ENCODE results near the gene DAB1.
"Not testable (repeated sequence)": the region's sequence is repeated elsewhere in the genome, so short reads cannot be mapped to it uniquely, and the experiment has no call there.

DAB1 gene

GRCh38 chr1:57357462-57357861 is 66.4 kb downstream of the DAB1 start:
- ATAC-seq = no peak

GRCh38 chr1:57353654-57354053 is 70.2 kb downstream of the DAB1 start:
- no peak for ATAC-seq

GRCh38 chr1:57350610-57351009 is 73.2 kb downstream of the DAB1 start:
- no peak for ATAC-seq

- no peak for ATAC-seq
Measured at GRCh38 chr1:57348921-57349320, 74.9 kb downstream of the DAB1 start.

GRCh38 chr1:57345916-57346315 is 77.9 kb downstream of the DAB1 start:
- no peak for ATAC-seq

GRCh38 chr1:57344265-57344664 is 79.6 kb downstream of the DAB1 start:
- no peak for ATAC-seq

GRCh38 chr1:57343298-57343915 is 80.5 kb downstream of the DAB1 start:
- not testable (repeated sequence) for ATAC-seq

GRCh38 chr1:57341721-57342120 is 82.1 kb downstream of the DAB1 start:
- no peak for ATAC-seq

GRCh38 chr1:57340334-57341070 is 83.4 kb downstream of the DAB1 start:
- ATAC-seq = no peak

- ATAC-seq = no peak
Measured at GRCh38 chr1:57337623-57338022, 86.2 kb downstream of the DAB1 start.

GRCh38 chr1:57336793-57337192 is 87.1 kb downstream of the DAB1 start:
- ATAC-seq = no peak

- no peak for ATAC-seq
Measured at GRCh38 chr1:57331620-57332019, 92.2 kb downstream of the DAB1 start.

- ATAC-seq = no peak
Measured at GRCh38 chr1:57329937-57330336, 93.9 kb downstream of the DAB1 start.

GRCh38 chr1:57329001-57329527 is 94.8 kb downstream of the DAB1 start:
- ATAC-seq = no peak

- ATAC-seq = no peak
Measured at GRCh38 chr1:57327946-57328345, 95.9 kb downstream of the DAB1 start.

- ATAC-seq = no peak
Measured at GRCh38 chr1:57327336-57327735, 96.5 kb downstream of the DAB1 start.

GRCh38 chr1:57325536-57325935 is 98.3 kb downstream of the DAB1 start:
- no peak for ATAC-seq

- ATAC-seq = no peak
Measured at GRCh38 chr1:57325117-57325516, 98.7 kb downstream of the DAB1 start.

GRCh38 chr1:57324388-57324787 is 99.5 kb downstream of the DAB1 start:
- ATAC-seq = no peak

GRCh38 chr1:57321776-57322175 is 102.1 kb downstream of the DAB1 start:
- ATAC-seq = no peak

- no peak for ATAC-seq
Measured at GRCh38 chr1:57319791-57320190, 104.1 kb downstream of the DAB1 start.

GRCh38 chr1:57319165-57319564 is 104.7 kb downstream of the DAB1 start:
- ATAC-seq = no peak

- no peak for ATAC-seq
Measured at GRCh38 chr1:57316861-57317260, 107.0 kb downstream of the DAB1 start.

GRCh38 chr1:57316291-57316690 is 107.6 kb downstream of the DAB1 start:
- no peak for ATAC-seq
